Tibial artery (tissue), 4 donors: ENCODE data around the gene EHBP1.
A peak's percentile ranks its signal among the peaks of the same experiment; 100 is the strongest.

Experiments
- DNase-seq, 2 donors: peaks; one replicate each; pipeline ENCODE4 v3.0.0-alpha.2; 2019
- H3K27ac ChIP-seq, 2 donors: fragments of 200-600 bp; sonication (generic) in 1 of 2; 1 replicate in 1 of 2; 2 replicates in 1 of 2; pipeline ENCODE4 v1.5.1; 2018 to 2019; ENCODE audit warnings: mild to moderate bottlenecking in 1 of 2
- H3K27me3 ChIP-seq, 2 donors: fragments of 200-600 bp; sonication (generic) in 1 of 2; one replicate each; pipeline versions ENCODE4 v1.5.1 to v1.6.0; 2016 to 2019
- H3K36me3 ChIP-seq, 3 donors: fragments of 200-600 bp; sonication (generic) in 2 of 3; one replicate each; pipeline ENCODE4 v1.5.1; 2016 to 2019; ENCODE audit warnings: mild to moderate bottlenecking in 2 of 3
- H3K4me1 ChIP-seq, 4 donors: fragments of 200-600 bp; sonication (generic) in 2 of 4; 1 replicate in 3 of 4; 2 replicates in 1 of 4; pipeline ENCODE4 v1.5.1; 2016 to 2019
- H3K4me3 ChIP-seq, 2 donors: fragments of 200-600 bp; sonication (generic) in 1 of 2; 1 replicate in 1 of 2; 2 replicates in 1 of 2; pipeline ENCODE4 v1.5.1; 2018 to 2019; ENCODE audit warnings: mild to moderate bottlenecking in 2 of 2
- H3K9me3 ChIP-seq, 3 donors: fragments of 200-600 bp; sonication (generic) in 1 of 3; one replicate each; pipeline ENCODE4 v1.5.1; 2016 to 2019
- intact Hi-C: fragments of 100-400 bp; cut with DNase I; formaldehyde crosslinking; loops from one replicate; pipeline ENCODE4 v1.15.0; 2023; ENCODE audit warnings: low total_unique reads
- TF ChIP-seq, protein P1 (sequence below), 2 experiments: fragments of 200-600 bp in 1 of 2; fragments of 450-650 bp in 1 of 2; IDR thresholded peaks; one replicate each; pipeline ENCODE4 v1.5.1; 2017 to 2019; ENCODE audit warnings: antibody characterized with exemption in 2 of 2, mild to moderate bottlenecking in 1 of 2, moderate library complexity in 1 of 2

Gene EHBP1

DNA sequence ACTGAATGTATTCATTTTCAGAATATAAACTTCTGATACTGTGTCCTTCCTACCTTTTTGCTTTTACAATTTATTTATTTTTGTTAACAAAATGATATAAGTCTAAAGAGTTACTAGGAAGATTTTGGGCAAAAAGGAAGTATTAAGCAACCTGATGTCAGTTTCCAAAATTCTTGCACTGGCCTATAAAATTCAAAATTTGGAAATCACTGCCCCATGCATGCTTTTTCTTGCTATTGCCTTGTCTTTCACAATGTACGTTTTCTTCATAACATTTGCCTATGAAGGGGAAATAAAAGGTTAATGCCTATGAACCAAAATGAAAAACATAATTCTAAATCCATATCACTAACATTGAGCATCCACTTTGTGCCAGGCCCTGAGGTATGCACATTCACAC is 40.1 kb upstream of the EHBP1 start:
- intact Hi-C loops: no loop called here
- H3K4me1 ChIP-seq: peaks cover 0 to 39% (median 21%) of the 10 kb centered on the region in 4 donors
- no peak overlapping the region for H3K4me3 ChIP-seq
- no peaks in the 10 kb centered on the region for H3K27me3 ChIP-seq
- H3K9me3 ChIP-seq: no peaks in the 10 kb centered on the region
- no peak for DNase-seq
- TF ChIP-seq, protein P1, sequence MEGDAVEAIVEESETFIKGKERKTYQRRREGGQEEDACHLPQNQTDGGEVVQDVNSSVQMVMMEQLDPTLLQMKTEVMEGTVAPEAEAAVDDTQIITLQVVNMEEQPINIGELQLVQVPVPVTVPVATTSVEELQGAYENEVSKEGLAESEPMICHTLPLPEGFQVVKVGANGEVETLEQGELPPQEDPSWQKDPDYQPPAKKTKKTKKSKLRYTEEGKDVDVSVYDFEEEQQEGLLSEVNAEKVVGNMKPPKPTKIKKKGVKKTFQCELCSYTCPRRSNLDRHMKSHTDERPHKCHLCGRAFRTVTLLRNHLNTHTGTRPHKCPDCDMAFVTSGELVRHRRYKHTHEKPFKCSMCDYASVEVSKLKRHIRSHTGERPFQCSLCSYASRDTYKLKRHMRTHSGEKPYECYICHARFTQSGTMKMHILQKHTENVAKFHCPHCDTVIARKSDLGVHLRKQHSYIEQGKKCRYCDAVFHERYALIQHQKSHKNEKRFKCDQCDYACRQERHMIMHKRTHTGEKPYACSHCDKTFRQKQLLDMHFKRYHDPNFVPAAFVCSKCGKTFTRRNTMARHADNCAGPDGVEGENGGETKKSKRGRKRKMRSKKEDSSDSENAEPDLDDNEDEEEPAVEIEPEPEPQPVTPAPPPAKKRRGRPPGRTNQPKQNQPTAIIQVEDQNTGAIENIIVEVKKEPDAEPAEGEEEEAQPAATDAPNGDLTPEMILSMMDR (IDR thresholded peaks at IDR 0.05): no peak
- no peaks in the 10 kb centered on the region for H3K36me3 ChIP-seq
- H3K27ac ChIP-seq: peak overlapping the region in 1 of 2 donors; percentile 70

DNA sequence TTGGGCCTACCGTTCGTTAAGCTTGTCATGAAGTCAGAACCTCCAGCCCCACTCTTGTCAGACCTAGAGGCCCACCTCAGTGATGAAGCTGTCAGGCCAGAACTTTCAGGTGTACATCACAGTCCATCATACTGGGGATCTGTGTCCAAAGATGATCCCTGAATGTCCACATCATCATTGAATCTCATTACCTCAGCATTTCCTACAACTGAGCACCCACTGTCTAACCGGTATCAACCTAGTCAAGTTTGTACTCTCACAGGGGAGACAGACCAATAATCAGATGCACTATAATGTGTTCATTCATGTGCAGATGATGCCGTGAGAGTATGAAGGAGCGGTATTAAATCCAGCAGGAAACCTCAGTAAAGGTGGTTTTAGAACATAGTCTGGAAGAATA is 36.3 kb upstream of the EHBP1 start:
- Histone ChIP-seq H3K36me3 (no peaks in the 10 kb centered on the region), H3K27ac (no peak overlapping the region), H3K4me1 (peaks cover 0 to 33% (median 11%) of the 10 kb centered on the region in 4 donors), H3K9me3 (no peaks in the 10 kb centered on the region), H3K4me3 (no peak overlapping the region), H3K27me3 (no peaks in the 10 kb centered on the region)
- intact Hi-C loops: no loop called here
- no peak for DNase-seq
- TF ChIP-seq, protein P1 (IDR thresholded peaks at IDR 0.05): no peak

DNA sequence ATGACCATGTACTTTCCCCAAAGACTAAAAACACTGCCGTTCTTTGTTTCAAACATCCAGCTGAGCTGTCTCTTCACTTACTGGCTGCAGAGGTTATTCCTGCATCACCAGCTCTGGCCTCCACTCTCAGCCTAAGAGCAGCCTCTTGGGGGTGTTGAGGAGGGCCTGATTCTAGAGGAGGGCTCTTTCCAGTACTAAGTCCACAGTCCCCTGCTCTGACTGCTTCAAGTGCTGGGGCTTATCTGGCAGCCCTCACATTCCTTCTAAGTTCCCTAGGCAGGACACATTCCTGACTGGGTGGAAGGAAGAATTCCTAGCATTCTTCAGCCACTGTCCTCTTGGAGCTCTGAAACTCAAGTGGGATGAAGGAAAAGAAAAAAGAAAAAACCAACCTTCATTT is 32.9 kb upstream of the EHBP1 start:
- TF ChIP-seq, protein P1 (IDR thresholded peaks at IDR 0.05): no peak
- Histone ChIP-seq H3K4me3 (no peak overlapping the region), H3K4me1 (peaks cover 0 to 22% (median 5%) of the 10 kb centered on the region in 4 donors), H3K27ac (peak overlapping the region; percentile 9 to 38), H3K36me3 (no peaks in the 10 kb centered on the region), H3K9me3 (no peaks in the 10 kb centered on the region), H3K27me3 (no peaks in the 10 kb centered on the region)
- intact Hi-C loops: no loop called here
- DNase-seq: no peak

DNA sequence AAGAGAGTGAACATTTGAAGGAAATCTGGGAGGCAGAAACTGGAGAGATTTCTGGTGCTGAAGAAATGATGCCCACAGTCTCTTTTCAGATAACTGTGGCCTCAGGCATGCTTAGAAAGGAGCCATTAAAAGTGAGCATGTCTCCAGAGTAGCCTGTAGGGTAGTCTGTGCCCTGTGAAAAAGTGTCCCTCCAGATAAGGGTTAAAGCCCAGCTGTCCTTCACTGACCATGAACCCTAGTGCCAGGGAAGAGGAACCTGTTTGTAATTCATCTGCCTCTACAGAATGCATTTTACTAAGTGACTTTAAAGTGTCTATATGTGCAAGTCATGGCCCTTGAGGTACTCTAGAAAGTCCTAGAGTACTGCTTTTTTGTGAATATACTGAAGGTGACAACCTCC is 30.5 kb upstream of the EHBP1 start:
- Histone ChIP-seq H3K27me3 (no peaks in the 10 kb centered on the region), H3K4me1 (peaks cover 0 to 22% (median 5%) of the 10 kb centered on the region in 4 donors), H3K4me3 (no peak overlapping the region), H3K9me3 (no peaks in the 10 kb centered on the region), H3K27ac (no peak overlapping the region), H3K36me3 (no peaks in the 10 kb centered on the region)
- DNase-seq: no peak
- TF ChIP-seq, protein P1 (IDR thresholded peaks at IDR 0.05): no peak
- intact Hi-C loops: no loop called here

DNA sequence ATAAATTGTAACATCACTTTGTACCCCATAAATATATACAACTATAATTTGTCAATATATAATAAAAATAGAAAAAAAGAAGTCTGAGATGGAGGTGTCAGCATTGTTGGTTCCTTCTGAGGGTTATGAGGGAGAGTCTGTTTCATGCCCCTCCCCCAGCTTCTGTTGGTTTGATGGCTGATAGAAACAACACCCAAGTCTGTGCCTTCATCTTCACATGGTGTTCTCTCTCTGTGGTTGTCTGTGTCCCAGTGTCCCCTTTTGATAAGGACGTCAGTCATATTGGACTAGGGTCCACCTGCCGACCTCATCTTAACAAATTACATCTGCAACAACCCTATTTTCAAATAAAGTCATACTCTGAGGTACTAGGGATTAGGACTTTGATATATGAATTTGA is 20.3 kb upstream of the EHBP1 start:
- intact Hi-C loops: no loop called here
- no peaks in the 10 kb centered on the region for H3K9me3 ChIP-seq
- H3K27ac ChIP-seq: no peak overlapping the region
- no peak for DNase-seq
- no peaks in the 10 kb centered on the region for H3K4me1 ChIP-seq
- H3K27me3 ChIP-seq: no peaks in the 10 kb centered on the region
- H3K36me3 ChIP-seq: no peaks in the 10 kb centered on the region
- TF ChIP-seq, protein P1 (IDR thresholded peaks at IDR 0.05): no peak
- H3K4me3 ChIP-seq: no peak overlapping the region
